Fibroblast of upper back skin (primary cell): ENCODE measurements around the gene TCF4.

Experiments used
- DNase-seq: peaks from one replicate; pipeline ENCODE4 v3.0.0-alpha.2; 2013

TCF4 gene

DNA sequence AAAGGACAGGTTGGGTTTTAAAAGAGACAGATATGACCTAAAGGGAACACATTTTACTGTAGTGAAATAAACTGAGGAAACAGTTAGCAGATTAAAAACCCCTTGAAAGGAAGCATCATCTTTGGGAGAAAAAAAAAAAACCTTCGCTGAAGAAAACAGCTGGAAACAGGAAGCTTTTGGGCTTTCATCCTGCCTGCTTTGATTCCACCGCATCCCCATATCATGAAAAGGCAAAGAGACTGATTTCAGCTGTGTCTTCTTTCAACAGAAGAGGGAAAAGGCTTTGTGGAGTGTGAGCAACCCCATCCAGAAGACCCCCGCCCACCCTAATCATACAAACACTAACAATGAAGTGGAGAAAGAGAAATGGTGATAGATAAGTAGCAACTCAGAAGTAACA, 86.4 kb downstream of the TCF4 start:
- peak; percentile 32 for DNase-seq

DNA sequence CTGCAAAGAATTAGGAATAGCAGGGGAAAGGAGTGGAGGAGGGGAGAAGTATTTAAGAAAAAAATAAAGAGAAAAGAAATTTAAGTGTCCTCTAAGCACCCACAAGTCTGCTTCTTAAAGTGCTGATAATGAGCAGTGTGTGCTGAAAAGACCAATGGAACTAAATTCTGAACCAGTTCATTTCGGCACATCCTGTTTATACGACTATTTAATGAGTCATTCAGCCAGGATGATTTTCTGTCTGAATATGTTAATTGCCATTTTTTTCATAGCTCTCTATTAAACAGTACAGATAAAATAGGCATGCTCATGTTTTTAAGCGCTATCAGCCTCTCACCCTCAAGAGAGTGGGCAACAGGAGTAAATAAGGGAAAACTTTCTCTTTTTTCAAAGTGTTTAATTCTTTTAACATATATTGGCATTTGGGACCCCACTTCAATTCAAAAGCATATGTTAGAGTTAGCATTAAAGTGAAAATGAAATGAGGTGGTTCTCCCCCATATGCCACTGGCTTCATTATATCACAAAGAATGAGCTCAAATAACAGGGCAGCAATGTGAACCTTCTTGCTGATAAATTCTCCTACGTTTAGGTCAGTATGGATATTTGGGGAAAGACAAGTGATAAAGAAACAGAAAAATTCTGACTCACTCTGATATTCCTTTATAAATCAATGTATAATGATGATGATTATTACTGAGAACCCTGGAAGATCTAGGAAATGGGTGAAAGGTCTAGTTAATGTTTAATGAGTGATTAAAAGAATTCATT, 87.5 kb downstream of the TCF4 start:
- peak; percentile 94 for DNase-seq

DNA sequence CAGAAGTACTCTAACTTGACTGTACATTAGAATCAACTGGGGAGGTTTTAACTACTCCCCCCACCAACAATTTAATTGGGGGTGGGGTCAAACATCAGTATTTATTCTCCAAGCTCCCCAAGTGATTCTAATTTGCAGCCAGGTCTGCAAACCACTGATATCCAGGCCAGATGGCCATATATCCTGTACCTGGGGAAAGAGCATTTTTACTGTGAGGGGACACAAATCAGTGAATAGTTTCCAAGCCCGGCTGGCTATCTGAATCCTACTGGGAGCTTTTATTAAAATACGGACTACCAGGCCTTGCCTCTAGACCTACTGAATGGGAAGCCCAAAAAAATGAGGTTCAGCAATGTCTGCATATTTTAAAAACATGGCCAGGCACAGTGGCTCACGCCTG, 88.5 kb downstream of the TCF4 start:
- no peak for DNase-seq

DNA sequence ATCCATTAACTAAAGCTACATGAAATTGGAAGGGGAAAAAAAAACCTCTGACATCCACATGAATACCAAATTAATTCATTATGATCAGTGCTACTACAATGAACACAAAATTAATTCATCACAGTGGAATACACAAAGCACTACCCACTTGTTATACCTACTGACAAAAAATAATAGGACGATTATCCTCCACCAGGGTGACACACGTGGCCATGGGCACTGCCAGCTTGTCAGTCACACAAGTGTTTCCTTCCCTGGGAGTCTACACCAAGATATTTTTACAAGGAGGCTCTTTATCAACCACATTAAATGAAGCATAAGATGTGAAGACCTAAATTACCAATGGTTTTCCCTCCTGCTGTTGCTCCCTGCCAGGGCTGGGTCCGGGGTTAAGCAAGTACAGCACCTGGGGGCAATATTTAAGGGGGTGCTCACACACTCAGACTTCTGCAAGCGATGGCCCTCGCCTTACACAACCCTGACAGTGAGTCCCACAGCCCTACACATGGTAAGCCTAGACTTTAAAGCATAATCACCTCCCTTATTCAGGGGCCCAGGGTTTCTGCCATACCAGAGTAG, 90.1 kb downstream of the TCF4 start:
- DNase-seq, result no peak

DNA sequence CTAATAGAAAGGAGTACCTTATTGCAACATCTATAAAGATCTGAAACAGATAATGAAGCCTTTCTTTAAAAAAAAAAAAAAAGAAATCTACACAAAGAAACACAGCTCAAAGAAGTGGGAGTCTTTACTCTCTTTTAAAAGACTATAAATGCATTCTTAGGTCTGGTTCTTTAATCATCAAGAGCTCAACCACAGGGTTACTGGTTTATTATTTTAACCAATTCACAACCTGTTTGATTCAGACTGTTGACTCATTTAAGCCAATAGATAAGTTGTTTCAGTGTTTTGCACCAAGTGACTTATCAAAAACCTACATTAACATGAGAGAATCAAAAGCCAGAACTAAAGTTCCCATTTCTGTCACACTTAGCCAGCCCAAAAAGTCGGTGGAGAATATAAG, 93.1 kb downstream of the TCF4 start:
- DNase-seq, result peak; percentile 53

DNA sequence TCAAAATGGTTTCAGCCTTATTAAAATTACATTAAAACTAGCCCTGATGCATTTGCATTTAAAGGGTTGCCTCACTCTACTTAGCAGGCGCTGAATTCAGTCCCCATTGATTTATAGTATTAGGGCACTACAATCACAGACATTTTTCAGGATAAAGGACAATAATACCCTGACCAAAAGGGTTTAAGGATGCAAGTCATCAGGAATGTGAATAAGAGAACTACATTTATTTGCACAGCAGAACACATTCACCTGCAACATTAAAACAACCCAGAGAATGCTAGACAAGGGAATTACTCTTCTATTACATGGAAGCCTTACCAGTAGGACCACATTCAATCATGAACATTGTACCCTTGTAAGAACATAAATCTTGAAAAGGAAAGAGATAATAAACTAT, 93.6 kb downstream of the TCF4 start:
- DNase-seq, result no peak

DNA sequence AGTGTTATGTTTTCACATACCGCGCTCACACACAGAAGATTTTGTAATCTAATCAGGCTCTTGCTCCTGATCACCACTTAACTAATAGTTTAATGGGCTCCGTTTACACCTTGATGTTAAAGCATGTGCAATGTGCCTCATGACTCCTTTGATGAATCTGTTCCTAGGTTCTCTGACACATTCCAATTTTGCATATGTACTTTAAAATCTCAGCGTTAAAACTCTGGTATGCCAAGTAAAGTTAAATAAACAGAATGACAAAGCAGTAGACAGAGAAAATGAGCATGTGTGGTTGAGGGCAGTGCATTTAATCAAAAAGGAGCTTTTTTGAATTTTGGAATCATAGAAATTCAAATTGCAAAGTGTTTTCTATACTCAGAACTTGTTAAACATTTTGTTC, 96.4 kb downstream of the TCF4 start:
- DNase-seq, result no peak

DNA sequence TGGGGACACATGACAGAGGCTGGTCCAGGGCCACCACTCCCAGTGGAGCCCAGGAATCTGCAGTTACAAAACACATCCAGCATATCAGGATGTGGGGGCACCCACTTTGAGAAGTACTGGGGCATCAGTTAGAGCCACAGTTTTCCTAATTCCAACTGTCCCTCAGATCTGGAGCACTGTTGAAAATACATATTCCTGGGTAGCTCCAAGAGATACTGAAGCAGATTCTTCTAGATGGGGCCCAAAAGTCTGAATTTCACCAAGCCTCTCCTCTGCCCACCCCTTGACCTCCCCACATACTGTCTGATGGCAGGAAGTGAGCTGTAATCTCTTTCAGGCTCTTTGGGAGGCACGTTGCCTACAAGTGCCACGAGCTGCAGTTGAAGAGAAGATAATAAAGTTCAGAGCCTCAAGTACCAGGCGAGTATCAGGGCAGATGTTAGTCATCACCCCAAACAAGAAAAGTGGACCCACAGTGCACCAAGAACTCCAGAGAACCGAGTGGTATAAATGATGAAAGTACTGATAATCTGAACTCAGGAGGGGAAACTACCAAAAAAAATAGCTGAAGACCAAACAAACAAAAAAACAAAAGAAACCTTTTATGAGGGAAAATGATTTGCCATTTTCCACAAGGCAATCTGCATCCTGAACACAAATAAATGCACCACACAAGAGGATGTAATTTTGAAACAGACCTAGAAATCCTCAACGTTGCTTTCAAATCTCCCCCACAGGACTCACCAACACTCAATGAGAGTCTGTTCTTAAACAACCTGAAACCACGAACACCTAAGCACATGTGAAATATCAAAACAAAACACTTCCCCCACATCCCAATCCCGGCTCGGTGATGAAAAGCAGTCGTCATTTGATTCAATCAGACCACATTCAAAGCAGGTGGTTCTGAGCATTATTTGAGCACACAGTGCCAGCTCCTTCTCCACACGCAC, 98.7 kb downstream of the TCF4 start:
- DNase-seq, result peak; percentile 55

DNA sequence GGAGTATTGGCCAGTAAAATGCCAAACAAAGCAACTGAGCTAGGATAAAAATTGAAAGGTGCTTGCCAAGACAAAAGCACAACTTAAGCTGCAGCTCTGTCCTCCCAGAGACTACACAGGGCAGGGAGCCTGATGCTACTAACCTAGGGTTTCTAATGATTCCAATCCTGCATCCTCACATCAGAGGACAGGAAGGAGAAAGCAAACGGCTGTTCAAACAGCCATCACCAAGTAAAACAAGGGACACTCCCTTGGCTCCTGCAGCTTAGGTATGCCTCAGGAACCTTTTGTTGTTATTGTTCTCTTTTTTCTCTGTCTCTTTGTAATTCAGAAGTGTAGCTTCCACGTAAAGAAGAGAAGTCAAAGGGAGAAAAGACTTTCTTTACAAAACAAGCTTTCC, 99.5 kb downstream of the TCF4 start:
- DNase-seq, result no peak

DNA sequence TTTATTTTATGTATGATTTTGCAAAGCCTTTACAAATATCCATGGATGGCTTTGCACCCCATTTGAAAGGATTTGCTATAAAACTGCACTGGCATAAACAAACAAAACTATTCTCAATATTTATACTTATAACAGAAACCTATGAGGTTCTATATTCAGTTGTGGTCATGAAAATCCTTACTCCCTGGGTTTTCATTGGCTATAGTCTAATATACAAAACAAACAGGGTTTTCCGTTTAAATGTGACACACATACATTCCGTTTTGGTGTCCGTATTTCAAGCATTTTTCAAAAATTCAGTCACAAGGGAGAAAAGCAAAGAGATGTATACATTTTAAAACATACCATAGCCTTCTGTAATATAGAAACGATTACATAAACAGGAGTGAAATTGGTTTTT, 100.0 kb downstream of the TCF4 start:
- DNase-seq, result no peak

DNA sequence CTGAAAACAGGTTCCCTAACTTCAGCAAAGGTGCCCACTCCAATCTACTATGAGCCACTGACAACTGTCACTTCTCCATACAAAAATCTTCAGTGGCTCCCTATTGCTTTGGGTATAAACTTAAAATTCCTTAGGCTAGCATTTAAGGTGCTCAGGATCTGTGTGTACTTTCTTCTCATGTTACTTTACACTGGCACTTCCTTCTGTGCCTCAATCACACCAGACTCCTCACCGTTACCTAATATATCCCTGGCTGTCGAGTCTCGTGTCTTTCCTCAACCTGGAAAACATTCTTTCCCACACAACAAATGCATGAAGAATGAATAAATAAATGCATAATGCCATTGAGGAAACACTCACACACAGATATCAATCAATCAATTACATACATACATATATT, 101.1 kb downstream of the TCF4 start:
- DNase-seq, result no peak

DNA sequence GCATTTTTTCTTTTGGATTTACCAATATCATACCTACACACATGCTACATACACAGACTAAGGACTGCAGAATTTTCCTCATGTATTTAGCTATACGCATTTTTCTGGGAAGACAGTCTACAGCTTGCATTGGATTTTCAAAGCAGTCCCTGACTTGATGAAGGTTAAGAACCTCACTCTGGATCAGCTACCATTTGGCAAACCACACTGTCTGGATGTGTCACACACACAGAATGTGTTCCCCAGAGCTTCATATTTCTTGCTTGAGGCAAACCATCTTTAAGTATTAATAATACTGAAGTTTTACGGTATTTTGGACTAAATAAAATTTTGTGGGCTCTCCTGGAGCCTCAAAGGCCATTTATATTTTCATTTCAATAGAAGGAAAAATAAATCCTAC, 102.3 kb downstream of the TCF4 start:
- peak; percentile 95 for DNase-seq

DNA sequence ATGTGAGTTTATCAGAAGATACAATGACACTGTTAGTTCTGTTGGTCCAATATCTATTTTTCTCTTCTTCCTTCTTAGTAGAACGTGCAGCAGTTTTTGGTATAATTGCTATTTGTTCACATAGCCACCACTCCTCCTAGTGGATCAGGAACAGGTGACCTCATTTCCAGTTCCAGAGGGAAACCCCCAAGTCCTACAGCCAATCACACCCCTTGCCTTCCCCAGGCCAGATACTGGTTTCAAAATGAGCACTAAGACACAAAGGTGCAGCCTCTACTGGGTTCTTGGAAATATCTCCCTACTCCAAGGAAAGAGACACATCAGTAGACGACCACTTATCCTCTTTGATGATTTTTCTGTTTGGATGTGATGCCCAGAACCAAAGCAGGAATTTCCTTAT, 103.2 kb downstream of the TCF4 start:
- no peak for DNase-seq

DNA sequence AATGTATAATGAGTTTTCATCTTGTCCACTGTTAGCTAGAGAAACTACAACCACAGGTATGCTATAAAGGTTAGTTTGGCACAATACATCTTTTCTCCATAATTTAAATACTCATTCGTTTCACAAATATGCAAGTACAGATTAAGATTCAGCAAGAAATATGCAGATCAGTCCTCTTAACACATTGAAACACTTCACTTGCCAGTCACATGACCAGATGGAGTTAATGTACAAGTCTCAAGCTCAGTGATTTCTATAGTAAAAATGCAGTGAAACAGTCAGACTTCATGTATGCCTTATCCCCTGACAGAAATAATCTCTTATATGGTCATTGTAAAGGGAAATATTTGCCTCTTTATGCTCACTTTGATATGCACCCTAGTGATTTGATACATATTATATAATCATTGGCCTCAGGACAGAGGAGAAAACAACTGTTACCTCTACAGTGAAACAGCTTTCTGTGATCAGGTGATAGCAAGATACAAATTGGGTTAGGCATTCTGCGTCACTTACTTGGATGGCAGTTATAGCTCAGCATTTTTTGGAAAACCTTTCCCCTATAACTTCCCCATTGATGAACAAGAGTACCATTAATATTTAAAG, 104.6 kb downstream of the TCF4 start:
- peak; percentile 77 for DNase-seq

DNA sequence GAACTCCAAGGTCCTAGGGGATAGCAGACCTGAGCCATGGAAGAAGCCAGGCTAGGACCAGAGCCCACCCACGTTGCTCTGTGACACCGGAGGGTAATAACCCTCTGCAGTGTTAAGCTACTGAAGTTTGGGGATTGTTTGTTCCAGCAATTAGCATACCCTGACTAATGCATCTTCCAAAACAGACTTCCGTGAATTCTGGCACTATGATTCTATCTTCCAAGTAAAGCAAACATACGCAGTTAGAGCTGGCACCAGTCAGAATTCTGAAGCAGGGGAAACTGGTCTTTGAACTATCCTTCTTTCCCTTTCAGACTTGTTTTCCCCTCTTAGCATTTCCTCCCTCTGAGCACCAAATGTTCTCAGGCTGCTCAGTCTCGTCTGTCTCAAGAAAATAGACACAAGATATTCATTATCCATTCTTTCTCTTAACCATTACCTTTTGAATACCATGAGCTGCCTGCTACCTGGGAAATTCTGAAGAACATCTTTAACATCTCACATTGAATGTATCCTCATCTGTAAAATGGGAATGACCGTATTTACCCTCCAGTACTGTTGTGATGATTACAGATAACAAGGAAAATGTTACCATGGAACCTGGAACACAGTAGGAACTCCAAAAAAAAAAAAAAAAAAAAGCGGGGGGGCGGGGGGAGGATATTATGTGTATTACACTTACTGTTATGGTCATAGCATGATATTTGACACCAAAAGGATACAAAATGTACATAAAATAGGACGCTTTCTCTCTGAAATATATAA, 108.2 kb downstream of the TCF4 start:
- no peak for DNase-seq

DNA sequence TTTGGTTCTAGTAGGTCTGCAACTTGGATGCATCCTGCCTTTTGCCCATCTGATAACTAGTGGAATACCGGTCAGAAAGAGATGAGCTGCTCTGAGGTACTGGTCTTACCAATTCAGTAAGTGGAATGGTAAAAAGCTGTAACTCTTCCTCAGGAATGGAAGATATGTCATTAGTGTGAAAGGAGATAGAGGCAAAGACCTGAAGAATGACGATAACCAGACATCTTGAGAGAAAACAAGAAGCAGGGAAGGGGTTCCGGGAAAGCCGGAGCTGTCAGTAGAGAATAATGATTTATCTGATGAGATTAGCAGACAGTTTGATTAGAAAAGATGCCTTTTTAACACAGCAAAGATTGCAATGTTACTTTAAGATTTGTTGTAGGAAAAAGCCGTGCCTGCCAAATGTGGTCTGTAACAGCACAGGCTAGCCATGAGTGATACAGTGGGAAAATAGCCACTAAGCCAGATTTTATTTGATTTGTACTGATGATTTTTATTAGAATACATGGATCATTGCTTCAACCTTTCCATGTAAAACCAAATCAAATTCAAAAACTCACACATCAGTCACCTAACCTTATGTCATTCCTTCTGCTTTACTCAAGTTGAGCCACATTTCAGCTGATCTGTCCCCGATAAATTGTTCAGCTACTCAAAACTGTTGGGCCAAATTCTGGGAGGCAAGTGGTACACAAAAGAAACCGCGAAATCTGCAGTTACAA, 110.0 kb downstream of the TCF4 start:
- DNase-seq, result peak; percentile 59

DNA sequence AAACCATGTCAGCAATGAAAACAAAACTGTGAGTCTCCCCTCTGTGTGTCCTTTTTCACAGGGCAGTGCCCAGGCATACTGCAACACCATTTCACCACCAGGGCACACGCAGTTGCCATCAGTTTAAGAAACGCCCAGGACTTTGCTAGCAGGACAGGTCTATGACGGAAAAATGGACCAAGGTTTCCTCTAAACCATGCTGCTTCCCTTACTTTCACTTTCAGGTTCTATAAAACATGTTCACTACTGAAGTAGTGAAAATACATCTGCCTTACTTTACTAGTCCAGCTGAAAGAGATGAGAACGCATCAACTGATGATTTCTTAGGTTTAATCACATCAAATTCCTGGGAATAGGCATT, 110.5 kb downstream of the TCF4 start:
- peak; percentile 43 for DNase-seq

DNA sequence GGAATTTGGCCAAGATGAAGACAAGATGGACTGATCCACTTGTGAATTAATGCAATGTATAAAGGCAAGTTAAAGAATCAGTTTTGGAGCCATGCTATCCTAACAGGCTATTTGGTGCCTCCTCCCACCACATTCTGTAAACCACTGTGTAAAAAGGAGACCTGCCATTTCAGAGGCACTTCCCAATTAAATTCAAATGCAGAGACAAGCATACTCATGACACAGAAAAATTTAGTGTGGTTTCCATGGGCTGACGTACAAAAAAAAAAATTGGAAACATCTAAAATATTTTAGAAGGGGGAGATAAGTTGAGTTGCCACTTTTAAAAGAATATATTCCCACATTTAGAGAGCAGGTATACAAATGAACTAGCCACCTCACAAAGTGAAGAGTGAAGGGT, 112.1 kb downstream of the TCF4 start:
- DNase-seq, result peak; percentile 42

DNA sequence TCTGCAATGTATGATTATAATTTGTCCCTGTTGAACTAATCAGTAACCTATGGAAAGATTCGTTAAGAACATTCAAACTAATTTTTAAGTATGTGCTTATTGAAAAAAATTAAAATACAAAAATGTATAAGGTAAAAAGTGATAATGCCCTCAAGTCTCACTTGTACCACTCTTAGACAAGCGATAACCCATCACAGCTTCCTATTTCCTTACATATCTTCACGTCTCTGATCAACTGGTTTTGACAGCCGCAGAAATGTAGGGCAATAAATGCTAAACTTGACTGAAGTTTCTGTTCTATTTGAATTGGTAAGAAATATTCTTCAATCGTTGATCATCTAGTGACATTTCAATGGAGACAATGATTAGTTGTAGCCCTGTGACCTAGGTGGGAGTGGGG, 112.5 kb downstream of the TCF4 start:
- DNase-seq, result no peak

DNA sequence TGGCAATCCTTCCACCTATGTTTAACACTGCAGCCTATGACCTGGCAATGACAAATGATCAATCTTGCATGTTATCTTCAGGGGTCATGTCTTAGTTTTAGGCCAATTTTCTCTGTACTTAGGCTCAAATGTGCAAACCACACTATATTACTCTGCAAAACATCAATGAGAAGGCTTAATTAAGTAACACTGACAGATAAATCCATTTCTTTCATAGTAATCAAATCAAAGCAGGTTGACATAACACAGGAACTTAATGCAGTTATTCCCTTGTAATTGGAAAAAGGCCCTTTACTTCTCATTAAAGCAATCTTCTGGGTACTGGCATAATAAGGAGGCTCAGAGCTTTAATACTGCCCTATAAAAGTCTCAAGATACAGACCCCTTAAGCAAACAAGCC, 114.4 kb downstream of the TCF4 start:
- no peak for DNase-seq

DNA sequence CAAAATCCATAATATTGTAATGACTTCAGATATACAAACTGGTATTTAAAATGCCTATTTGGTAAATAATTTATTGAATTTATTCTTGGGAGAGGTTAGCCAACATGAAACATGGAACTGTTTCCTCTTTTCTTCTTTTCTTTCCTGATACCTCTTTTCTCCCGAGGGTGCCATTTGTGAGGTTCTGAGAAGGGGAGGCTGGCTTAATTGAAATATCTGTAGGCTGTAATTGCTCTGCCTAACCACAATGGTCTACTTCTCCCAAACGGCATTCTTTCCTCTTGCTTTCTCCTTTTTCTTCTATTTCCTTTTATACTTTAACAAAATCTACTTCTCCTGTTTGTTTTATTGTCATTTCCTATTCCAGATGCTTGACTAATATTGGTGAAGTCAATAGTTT, 114.9 kb downstream of the TCF4 start:
- DNase-seq, result no peak

DNA sequence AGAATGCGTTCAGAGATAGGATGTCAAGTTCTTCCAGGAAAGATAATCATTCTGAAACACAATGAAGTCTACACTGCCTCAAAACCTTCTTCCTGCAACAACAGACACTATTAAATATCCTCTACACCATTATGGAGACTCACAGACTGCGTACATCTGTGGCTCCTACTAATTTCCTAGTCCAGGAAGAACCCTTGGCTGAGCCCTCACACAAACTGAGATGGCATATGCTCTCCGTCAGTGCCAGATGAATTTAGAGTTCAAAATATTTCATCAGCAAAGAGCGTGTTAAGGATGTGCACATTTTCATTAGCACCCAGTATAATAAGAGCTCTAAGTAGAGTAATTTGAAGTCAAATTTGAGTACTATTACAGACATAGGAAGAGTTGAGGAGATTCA, 117.2 kb downstream of the TCF4 start:
- no peak for DNase-seq
